ENCODE data around the gene SMAD4.
"Not testable (repeated sequence)": the region's sequence is repeated elsewhere in the genome, so short reads cannot be mapped to it uniquely, and the experiment has no call there.

SMAD4 gene

GRCh38 chr18:51116996-51117395 lies 87.0 kb downstream of the SMAD4 start:
- not testable (repeated sequence) for DNase-seq

DNA sequence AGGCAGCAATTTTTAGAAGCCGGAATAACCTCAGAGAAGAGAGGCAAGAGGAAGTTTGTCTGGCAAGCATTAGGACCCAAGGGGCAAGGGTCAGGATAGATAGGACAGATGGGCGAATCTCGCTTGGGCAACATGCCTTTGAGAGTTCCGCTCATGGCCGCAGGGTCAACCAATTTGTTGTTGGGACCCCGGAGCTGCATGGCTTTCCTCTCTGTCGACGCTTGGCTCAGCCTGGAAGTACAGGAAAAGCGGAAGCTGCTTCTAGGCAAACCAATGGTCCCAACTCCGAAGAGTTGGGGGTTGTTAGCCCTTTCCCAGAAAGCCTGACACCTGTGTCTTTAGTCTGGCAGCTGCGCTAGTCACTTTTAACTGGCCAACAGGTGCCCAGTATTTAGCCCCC lies 89.5 kb downstream of the SMAD4 start:
- DNase-seq, result not testable (repeated sequence)

- DNase-seq, result not testable (repeated sequence)
Measured at GRCh38 chr18:51119976-51120375, 90.0 kb downstream of the SMAD4 start.

DNA sequence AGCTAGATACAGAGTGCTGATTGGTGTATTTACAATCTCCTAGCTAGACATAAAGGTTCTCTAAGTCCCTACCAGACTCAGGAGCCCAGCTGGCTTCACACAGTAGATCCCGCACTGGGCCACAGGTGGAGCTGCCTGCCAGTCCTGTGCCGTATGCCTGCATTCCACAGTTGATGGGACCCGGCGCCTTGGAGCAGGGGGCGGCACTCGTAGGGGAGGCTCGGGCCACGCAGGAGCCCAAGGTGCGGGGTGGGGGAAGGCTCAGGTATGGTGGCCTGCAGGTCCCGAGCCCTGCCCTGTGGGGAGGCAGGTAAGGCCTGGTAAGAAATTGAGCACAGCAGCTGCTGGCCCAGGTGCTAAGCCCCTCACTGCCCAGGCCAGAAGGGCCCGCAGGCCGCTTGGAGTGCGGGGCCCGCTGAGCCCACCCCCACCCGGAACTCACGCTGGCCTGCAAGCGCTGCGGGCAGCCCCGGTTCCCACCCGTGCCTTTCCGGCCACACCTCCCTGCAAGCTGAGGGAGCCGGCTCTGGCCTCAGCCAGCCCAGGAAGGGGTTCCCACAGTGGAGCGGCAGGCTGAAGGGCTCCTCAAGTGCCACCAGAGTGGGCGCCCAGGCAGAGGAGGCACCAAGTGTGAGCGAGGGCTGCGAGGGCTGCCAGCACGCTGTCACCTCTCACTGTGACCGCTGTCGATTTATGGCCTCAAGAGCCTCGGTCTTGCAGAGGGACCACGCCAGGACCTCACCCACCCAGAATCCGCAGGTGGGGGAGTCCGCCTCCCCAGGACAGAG lies 91.0 kb downstream of the SMAD4 start:
- no peak for DNase-seq

- DNase-seq, result no peak
Measured at GRCh38 chr18:51121597-51121857, 91.5 kb downstream of the SMAD4 start.

- DNase-seq, result no peak
Measured at GRCh38 chr18:51122266-51123045, 92.4 kb downstream of the SMAD4 start.

GRCh38 chr18:51123046-51123395 lies 93.0 kb downstream of the SMAD4 start:
- DNase-seq, result no peak

GRCh38 chr18:51123481-51123880 lies 93.5 kb downstream of the SMAD4 start:
- DNase-seq, result no peak

- DNase-seq, result no peak
Measured at GRCh38 chr18:51123936-51124486, 94.0 kb downstream of the SMAD4 start.

DNA sequence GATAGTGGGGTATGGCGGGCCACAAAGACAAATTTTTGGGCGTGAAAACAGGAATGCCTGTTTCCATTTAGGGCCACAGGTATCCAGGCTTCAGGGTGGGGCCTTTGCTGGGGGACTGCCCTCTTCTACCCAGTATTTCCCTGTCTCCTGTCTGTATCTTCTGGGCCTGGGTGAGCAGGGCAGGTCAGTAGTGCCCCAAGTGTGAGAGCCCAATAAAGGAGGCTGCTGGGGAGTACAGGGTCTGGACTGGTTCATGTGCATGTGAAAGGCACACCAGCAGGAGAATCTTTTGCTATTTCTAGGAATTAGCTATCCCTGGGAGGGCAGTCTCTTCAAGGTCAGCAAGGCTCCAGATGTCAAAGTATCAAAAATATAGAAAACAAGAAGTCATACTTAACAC lies 96.0 kb downstream of the SMAD4 start:
- no peak for DNase-seq

GRCh38 chr18:51127664-51128063 lies 97.7 kb downstream of the SMAD4 start:
- DNase-seq, result no peak

GRCh38 chr18:51128533-51128932 lies 98.5 kb downstream of the SMAD4 start:
- DNase-seq, result no peak

DNA sequence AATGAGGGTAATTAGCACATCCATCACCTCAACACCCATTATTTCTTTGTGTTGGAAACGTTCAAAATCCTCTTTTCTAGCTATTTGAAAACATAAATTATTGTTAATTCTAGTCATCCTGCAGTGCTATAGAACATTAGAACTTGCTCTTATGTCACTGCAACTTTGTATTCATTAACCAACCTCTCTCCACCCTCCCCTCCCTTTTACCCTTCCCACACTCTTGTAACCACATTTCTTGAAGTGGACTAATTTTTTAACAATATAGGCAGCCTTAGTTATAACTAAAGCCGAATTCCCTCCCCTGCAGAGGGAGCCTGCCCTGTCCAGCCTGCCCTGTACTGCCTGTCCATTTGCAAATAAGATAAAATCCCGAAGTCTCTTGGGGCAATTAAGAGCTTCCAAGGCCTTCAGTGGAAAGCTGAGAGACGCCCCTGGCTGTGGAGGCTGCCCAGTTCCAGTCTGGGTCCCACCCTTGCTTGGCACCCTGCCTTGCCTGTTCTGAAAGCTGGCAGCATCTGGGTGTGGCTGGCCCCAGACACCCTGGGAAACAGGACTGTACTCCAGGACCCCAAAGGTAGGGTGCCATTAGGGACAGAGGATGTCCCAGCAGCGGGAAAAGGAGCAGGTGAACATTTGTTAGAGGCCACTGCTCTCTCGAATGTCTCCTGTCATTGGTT lies 102.4 kb downstream of the SMAD4 start:
- DNase-seq, result no peak

DNA sequence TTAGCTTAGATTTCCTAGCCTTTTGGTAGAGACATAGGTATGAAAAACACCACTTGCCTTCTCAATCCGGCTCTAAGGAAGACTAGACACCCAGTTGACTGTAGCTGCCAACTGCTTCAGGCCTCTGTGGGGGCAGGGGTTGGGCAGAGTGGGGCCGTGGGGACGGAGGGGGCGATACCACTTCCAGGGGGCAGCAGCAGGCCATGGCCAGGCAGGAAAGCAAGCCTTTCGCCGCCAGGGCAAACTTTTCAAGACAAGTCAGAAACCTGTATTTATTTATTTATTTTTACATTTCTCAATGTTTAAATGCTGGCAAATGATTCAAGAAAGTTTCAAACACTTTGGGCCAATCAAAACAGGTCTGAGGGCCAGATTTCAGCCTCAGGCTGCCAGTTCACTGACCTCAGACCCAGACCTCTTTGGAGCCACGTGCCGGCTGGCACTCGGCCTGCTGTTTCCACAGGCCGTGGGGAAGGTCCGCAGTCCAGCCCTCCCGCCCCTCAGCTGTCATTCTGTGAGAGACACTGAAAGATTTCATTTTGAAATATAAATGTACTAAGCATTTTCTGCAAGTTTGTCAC lies 103.7 kb downstream of the SMAD4 start:
- DNase-seq, result no peak
